DOHH2 (cell line): ENCODE measurements around the gene SLC26A1.

Experiments used
- H3F3A ChIP-seq: fragments of 200-600 bp; sonication (generic), shearing (Covaris generic); 2 replicates; pipeline ENCODE4 v1.6.0; 2016; ENCODE audit warnings: antibody characterized with exemption, mild to moderate bottlenecking; ENCODE audit not compliant: control insufficient read depth, insufficient read depth
- H3K27ac ChIP-seq: fragments of 200-600 bp; sonication (generic); 2 replicates; pipeline ENCODE4 v1.5.1; 2014; ENCODE audit warnings: low read depth, mild to moderate bottlenecking, low read length, moderate library complexity
- H3K27me3 ChIP-seq: fragments of 200-600 bp; sonication (generic); 2 replicates; pipeline ENCODE4 v1.6.1; 2014; ENCODE audit warnings: mild to moderate bottlenecking, low read length, mixed read lengths; ENCODE audit not compliant: control insufficient read depth
- H3K36me3 ChIP-seq: fragments of 200-600 bp; sonication (generic); 2 replicates; pipeline ENCODE4 v1.6.1; 2014; ENCODE audit warnings: mild to moderate bottlenecking, low read length, moderate library complexity, mixed read lengths; ENCODE audit not compliant: control insufficient read depth
- H3K4me1 ChIP-seq: fragments of 200-600 bp; sonication (generic); 2 replicates; pipeline ENCODE4 v1.6.1; 2014; ENCODE audit warnings: mild to moderate bottlenecking, low read length, mixed read lengths; ENCODE audit not compliant: control insufficient read depth
- H3K4me2 ChIP-seq: fragments of 200-600 bp; sonication (generic); 2 replicates; pipeline ENCODE4 v1.6.0; 2014; ENCODE audit warnings: mild to moderate bottlenecking, low read length, moderate library complexity
- H3K4me3 ChIP-seq: fragments of 200-600 bp; sonication (generic); 2 replicates; pipeline ENCODE4 v1.5.1; 2014; ENCODE audit warnings: mild to moderate bottlenecking, low read length, mixed read lengths
- H3K79me2 ChIP-seq: fragments of 200-600 bp; sonication (generic); 2 replicates; pipeline ENCODE4 v1.6.1; 2014; ENCODE audit warnings: mild to moderate bottlenecking, low read length, mixed read lengths; ENCODE audit not compliant: control insufficient read depth
- H3K9me2 ChIP-seq: fragments of 200-600 bp; sonication (generic); replicated peaks from 2 replicates; pipeline ENCODE4 v1.6.1; 2014; ENCODE audit warnings: mild to moderate bottlenecking, low read length, mixed read lengths; ENCODE audit not compliant: control insufficient read depth
- H3K9me3 ChIP-seq: fragments of 200-600 bp; sonication (generic); 2 replicates; pipeline ENCODE4 v1.6.1; 2014; ENCODE audit warnings: antibody characterized with exemption, low read length, mixed read lengths; ENCODE audit not compliant: control insufficient read depth, insufficient read depth
- H4K20me1 ChIP-seq: fragments of 200-600 bp; sonication (generic); 2 replicates; pipeline ENCODE4 v1.6.0; 2014; ENCODE audit warnings: low read depth, mild to moderate bottlenecking, antibody characterized with exemption, low read length, moderate library complexity; ENCODE audit not compliant: control insufficient read depth, insufficient read depth
- EZH2phosphoT487 ChIP-seq: fragments of 200-600 bp; sonication (generic); IDR thresholded peaks from 2 replicates; pipeline ENCODE4 v1.6.1; 2017; ENCODE audit warnings: borderline replicate concordance, mild to moderate bottlenecking, antibody characterized with exemption, low read length, moderate library complexity, mixed read lengths
- TF ChIP-seq, protein P1 (sequence below): fragments of 200-600 bp; sonication (generic); IDR thresholded peaks from one replicate; pipeline ENCODE4 v1.5.1; 2014; ENCODE audit warnings: antibody characterized with exemption, mild to moderate bottlenecking, low read depth, low read length; ENCODE audit not compliant: poor library complexity, severe bottlenecking

The SLC26A1 gene

DNA sequence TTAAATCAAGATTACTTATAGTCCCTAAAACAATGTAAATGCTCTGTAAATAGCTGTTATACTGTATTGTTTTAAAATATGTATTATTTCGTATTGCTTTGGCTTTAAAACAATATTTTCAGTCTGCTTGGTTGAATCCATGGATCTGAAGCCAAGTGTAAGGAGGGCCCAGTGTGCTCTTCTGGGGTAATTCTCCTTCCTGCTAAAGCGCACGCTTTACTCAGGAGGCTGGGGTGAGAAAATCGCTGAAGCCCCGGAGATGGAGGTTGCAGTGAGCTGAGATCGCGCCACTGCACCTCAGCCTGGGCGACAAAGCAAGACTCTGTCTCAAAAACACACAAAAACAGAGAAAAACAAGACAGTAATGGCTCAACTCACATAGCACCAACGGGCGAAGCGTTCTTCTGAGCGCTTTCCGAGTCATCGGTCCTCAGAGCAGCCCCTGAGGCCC, 6.8 kb downstream of the SLC26A1 start:
- Histone ChIP-seq H3K79me2 (no peaks in the 10 kb centered on the region), H3K4me3 (peak overlapping the region; percentile 76), H3K27me3 (no peaks in the 10 kb centered on the region), H3K9me2 (no peaks in the 10 kb centered on the region), H3F3A (no peaks in the 10 kb centered on the region), H3K36me3 (no peaks in the 10 kb centered on the region), H3K27ac (0 out of 2 replicates have a peak overlapping the region, but pooled peaks have one; percentile 18), H3K4me1 (peaks cover 19% of the 10 kb centered on the region), H3K4me2 (peak overlapping the region; percentile 77), H4K20me1 (no peaks in the 10 kb centered on the region), H3K9me3 (no peaks in the 10 kb centered on the region)
- no peak for TF ChIP-seq EZH2phosphoT487
- TF ChIP-seq, protein P1, sequence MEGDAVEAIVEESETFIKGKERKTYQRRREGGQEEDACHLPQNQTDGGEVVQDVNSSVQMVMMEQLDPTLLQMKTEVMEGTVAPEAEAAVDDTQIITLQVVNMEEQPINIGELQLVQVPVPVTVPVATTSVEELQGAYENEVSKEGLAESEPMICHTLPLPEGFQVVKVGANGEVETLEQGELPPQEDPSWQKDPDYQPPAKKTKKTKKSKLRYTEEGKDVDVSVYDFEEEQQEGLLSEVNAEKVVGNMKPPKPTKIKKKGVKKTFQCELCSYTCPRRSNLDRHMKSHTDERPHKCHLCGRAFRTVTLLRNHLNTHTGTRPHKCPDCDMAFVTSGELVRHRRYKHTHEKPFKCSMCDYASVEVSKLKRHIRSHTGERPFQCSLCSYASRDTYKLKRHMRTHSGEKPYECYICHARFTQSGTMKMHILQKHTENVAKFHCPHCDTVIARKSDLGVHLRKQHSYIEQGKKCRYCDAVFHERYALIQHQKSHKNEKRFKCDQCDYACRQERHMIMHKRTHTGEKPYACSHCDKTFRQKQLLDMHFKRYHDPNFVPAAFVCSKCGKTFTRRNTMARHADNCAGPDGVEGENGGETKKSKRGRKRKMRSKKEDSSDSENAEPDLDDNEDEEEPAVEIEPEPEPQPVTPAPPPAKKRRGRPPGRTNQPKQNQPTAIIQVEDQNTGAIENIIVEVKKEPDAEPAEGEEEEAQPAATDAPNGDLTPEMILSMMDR, result no peak

DNA sequence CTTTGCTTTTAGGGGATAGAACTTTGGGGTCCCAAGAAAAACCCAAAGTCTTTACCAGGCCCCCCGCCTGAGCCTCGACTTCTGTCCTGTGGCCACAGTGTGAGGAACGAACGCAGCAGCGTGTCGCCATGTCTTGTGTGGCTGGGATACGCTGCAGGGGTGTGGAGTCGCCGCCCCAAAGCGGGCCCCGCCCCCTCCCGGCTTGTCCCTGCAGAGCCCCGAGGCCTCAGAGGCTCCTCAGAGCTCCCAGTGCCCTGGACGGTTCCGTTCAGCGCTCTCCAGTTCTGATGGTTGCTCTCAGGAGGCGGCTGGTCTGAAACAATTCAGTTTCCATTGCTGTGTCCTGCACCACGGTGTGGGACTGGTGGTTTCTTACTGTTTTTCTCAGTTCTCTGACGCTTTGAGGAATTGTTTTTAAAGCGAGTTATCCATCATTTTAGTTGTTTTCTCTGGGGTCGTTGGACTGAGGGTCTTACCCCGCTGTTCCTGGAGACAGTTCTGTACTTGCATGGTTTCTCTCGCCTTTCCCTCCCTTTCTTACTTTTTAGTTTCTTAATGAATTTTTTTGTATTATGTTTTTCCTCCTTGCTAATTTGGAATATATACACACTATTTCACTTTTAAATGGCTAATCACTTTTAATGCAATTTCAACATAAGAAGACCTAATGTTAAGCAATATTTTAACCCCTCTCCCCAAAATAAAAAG, 7.9 kb downstream of the SLC26A1 start:
- Histone ChIP-seq H3K27ac (no peak overlapping the region), H3K4me2 (peak overlapping the region; percentile 77), H3K9me3 (no peaks in the 10 kb centered on the region), H3K27me3 (no peaks in the 10 kb centered on the region), H3K36me3 (no peaks in the 10 kb centered on the region), H3K4me3 (no peak overlapping the region), H3K4me1 (peaks cover 19% of the 10 kb centered on the region), H4K20me1 (no peaks in the 10 kb centered on the region), H3K79me2 (no peaks in the 10 kb centered on the region), H3F3A (no peaks in the 10 kb centered on the region), H3K9me2 (no peaks in the 10 kb centered on the region)
- no peak for TF ChIP-seq EZH2phosphoT487
- TF ChIP-seq, protein P1, result no peak

DNA sequence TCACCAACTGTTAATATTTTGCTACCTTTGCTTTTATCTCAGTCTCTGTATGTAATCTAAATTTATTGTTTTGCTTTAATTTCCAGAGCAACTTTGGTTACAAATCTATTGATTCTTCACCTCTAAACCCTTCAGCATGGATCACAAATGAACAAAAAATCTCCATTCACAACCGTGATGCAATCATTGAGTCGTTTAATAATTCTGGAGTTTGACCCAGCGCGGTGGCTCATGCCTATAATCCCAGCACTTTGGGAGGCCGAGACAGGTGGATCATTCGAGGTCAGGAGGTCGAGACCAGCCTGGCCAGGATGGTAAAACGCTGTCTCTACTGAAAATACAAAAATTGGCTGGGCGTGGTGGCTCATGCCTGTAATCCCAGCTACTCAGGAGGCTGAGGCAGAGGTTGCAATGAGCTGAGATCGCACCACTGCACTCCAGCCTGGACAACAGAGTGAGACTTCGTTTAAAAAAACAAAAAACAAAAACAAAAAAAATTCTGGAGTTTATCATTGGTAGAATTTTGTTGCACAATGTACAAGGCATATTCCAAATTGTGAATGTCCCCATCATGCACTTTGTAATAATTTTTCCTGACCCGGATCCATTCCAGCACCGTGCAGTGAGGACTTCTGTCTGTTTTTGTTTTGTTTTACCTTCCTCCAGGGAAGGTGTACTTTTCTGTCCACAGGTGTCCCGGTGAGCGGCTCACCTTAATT, 8.7 kb downstream of the SLC26A1 start:
- H3K27me3 ChIP-seq, result no peaks in the 10 kb centered on the region
- H3K4me1 ChIP-seq, result peaks cover 19% of the 10 kb centered on the region
- H3K9me2 ChIP-seq, result no peaks in the 10 kb centered on the region
- H3K79me2 ChIP-seq, result no peaks in the 10 kb centered on the region
- no peaks in the 10 kb centered on the region for H4K20me1 ChIP-seq
- no peak overlapping the region; the same call in 1 of the 2 replicates for H3K4me2 ChIP-seq
- TF ChIP-seq, protein P1, result no peak
- no peak for TF ChIP-seq EZH2phosphoT487
- no peak overlapping the region for H3K4me3 ChIP-seq
- H3K36me3 ChIP-seq, result no peaks in the 10 kb centered on the region
- H3K9me3 ChIP-seq, result no peaks in the 10 kb centered on the region
- no peak overlapping the region for H3K27ac ChIP-seq
- no peaks in the 10 kb centered on the region for H3F3A ChIP-seq
